Activated naive CD4-positive, alpha-beta T cell treated with anti-CD3 and anti-CD28 coated beads, Interleukin-2, amount 50 U/mL, for 16 hours (primary cell): ENCODE data around the gene ABLIM2.
A peak's percentile ranks its signal among the peaks of the same experiment; 100 is the strongest.
"Not testable (repeated sequence)": the region's sequence is repeated elsewhere in the genome, so short reads cannot be mapped to it uniquely, and the experiment has no call there.

ENCODE experiments used
- DNase-seq: peaks from one replicate; pipeline ENCODE4 v3.0.0-alpha.2; 2020

ABLIM2 gene

DNA sequence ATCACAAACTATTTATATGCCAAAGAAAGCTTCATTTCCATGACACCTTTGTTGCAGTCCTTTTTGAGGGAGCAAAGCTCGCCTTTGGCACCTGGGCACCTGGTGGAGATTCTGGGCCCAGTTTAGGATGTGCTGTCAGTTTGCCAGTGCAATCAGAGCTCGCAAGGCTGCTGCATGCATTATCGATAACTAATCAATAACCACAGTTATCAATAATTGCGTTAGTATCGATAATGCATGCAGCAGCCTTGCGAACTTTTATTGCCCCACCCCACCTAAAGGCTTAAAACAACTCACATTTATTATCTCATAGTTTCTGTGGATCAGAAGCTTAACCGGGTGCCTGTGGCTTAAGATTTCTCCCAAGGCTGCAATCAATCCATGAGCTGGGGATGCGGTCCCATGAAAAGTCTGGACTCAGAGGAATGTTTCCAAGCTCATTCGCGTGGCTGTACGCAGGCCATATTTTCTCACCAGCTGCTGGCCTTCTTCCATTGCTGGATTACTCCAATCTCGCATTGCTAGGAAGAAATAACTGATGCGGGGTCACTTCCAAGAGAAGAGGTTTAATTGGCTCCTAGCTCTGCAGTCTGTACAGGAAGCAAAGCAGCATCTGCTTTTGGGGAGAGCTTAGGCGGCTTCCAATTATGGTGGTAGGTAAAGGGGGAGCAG, 212.8 kb downstream of the ABLIM2 start:
- DNase-seq, result no peak

DNA sequence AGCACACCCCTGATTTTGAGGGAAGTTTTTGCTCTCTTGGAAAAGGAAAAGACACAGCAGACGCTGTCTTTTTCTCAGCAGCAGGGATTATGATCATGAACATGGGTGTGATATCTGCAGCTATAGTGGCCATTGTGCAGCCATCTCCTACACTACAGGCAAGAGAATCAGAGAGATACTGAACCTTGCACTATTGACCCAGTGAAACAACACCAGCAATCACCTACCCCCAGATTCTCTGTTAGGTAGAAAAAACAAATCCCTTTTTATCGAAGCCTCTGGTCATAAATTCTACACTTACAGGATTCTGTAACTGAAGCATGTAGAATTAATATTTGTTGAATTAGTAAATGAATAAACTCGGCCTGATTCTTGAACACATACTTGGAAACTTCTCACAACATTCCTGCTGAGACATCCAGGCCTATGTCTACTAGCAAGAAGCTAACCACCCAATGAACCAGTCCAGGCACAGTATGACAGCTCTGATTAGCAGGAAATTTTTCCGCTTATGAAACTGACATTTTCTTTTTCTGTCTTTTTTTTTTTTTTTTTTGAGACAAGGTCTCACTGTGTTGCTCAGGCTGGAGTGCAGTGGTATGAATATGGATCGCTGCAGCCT, 213.9 kb downstream of the ABLIM2 start:
- no peak for DNase-seq

DNA sequence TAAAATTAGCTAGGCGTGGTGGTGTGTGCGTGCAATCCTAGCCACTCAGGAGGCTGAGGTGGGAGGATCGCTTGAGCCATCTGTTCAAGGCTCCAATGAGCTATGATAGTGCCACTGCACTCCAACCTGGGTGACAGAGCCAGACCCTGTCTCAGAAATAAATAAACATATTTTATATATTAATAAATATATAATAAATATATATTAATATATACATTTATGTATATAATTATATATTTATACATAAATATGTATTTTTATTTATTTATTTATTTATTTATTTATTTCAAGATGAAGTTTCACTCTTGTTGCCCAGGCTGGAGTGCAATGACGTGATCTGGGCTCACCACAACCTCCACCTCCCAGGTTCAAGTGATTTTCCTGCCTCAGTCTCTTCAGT, 214.9 kb downstream of the ABLIM2 start:
- not testable (repeated sequence) for DNase-seq

DNA sequence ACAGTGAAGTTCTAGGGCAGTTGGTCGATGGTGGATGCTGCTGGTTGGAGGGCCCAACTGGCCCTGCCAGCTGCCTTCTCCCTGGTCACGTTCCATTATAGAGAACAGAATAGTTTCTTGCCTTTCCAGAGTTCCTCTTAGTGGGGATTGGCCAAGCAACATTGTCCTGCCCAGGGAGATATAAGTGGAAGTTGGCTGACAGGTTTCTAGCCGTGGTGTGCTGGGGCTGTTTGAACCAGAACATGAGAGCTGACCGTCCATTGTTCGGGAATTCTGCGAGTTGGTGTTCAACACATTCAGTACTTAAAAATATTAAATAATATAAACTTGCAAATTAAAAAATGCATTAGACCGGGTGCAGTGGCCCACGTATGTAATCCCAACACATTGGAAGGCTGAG, 215.4 kb downstream of the ABLIM2 start:
- no peak for DNase-seq

DNA sequence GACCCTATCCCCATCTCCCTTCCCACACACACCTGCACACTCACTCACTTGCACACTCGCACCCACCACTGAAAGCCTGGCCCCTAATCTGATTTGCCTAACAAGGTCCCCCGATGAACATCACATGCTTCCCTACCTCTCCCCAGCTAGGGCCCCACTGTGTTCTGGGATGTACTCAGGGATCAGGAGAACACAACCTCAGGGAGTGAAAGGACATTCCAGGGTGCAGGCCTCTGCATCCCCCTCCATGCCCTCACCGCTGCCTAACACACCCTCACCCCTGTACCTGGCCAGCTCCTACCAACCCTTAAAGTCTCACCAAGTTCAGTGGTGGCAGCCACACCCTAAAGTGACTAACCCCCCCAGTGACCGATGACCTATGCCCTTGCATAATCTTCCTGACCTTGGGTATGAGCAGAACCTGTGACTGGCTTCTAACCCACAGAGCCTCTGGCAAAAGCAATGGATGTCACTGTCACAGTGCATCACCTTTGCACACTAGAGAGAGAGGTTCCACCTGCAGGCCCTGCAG, 216.6 kb downstream of the ABLIM2 start:
- no peak for DNase-seq

DNA sequence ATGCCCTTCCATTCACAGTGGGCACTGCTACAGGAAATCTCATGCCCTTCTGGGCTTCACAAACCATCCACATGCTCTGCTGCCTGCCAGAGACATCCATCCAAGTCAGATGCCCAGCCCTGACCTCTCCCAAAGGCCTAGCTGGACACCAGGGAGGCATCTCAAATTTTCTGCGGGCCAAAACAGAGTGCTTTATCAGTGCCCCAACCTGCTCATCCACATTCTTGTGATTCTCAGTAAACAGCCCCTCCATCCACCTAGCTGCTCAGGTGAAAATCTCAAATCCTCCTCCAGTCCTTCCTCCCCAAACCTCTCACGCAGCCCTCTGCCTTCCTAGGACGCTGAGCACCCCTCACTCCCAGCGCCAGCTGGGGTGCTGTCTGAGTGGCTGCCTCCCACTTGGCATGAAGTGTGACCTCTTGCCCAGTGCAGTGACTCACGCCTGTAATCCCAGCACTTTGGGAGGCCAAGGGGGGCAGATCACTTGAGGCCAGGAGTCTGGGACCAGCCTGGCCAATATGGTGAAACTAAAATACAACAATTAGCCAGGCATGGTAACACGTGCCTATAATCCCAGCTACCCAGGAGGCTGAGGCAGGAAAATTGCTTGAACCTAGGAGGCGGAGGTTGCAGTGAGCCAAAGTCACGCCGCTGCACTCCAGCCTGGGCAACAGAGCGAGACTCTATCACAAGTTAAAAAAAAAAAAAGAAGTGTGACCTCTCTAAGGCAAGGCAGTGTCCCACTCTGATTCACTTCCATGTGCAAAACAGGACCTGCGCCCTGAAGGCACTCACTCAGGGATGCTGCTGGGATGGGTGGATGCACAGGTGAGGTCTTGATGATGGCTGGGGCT, 217.3 kb downstream of the ABLIM2 start:
- no peak for DNase-seq

DNA sequence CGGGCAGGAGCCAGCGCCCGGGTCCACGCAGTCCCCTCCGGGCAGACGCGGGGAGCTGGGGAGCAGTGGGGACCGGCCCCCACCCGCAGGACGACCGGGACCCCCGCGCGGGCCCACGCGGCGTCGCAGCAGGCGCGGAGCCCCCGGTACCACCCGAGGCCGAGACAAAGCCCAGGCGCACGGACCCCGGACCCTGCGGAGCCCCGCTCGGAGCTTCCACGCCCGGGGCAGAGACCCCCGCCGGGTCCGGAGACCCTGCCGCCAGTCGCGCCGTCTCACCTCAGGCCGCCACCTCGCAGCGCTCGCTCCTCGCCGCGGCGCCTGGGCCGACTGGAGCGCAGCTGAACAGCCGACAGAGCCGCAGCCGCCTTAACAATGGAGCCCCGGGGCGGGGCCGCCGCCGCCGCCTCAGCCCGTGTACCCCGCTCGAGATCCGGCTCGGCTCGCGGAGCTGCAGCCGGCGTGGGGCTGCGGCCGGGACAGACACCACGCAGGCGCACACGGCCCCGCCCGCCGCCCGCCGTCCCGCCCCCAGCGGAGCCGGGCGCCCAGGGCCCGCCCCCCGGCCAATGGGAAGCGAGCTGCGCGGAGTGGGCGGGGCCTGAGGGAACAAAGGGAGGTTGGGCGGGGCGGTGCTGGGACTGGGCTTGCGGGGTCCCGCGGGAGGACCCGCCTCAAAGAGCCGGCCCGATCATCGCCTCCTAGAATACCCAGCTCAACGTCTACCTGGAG, 219.1 kb downstream of the ABLIM2 start, which contains the start of gene AFAP1:
Gene AFAP1, minus strand, starts transcription at position 485 of the 732 bp plus-strand sequence. CDS start 67,783 bp downstream, outside the sequence.
- DNase-seq, result peak; percentile 89

DNA sequence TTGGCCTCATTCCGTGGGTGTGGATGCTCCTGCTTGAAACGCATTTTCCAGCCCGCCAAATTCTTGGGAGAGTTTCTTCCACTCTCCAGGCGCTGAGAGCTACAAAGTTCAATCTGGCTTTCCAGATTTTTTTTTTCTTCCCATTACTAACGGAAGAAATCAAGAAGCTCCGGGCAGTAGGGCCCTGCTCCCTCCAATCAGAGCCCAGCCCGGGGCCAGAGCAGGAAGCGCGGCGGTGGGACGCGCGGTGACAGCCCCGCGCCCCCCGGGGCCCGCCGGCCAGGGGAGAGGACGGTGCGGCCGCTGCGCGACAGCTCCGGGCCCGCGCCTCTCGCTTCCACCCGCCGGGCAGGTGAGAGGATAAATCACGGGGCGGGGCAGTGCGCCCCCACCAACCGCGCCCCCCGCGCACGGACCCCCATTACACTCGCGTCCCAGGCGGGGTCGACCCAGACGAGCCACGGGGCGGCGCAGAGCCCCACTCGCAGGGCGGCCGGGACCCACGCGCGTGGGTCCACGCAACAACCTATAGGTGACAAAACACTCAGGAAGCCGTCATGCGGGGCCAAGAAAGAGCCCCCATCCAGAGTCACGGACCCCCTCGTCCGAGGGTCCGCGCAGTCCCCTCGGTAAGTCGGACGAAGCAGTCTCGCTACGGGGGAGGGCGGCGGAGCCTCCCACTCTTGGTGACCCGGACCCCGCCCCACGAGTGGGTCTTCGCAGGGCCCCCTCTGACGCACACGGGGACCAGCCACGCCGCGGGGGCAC, 219.8 kb downstream of the ABLIM2 start:
- peak; percentile 19 for DNase-seq

DNA sequence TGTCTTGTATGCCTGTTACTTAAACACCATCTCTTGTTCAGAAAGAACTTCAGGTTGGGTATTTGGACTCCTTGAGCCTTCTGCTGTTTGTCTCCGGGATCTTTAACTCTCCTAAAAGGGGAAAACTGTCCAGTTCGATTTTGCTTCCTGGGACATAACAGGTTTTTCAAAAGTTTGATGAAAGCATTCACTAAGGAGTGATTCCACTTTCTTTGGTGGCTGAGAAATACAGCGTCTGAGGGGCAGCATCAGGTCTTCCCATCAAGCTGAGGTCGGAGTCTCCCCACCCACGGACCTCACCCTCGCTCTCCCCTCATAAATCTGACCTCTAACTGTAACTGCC, 220.4 kb downstream of the ABLIM2 start:
- DNase-seq, result no peak

DNA sequence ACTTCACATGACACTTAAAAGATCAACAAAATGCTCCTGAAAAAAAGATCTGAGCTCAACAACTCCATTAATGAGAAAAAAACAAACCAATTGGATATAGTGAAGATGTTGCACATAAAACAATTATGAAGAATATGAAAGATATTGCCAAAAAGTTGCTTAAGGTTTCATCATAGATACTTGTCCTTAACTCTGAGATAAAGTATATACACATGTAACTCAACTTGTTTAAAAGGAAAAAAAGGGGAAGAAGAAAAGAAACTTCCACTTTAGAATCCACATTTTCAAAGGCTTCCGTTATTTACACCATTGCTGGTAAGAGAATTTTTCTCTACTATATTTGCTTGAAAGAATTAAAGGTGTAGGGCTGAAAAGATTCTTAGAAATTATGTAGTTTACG, 221.6 kb downstream of the ABLIM2 start:
- DNase-seq, result no peak

DNA sequence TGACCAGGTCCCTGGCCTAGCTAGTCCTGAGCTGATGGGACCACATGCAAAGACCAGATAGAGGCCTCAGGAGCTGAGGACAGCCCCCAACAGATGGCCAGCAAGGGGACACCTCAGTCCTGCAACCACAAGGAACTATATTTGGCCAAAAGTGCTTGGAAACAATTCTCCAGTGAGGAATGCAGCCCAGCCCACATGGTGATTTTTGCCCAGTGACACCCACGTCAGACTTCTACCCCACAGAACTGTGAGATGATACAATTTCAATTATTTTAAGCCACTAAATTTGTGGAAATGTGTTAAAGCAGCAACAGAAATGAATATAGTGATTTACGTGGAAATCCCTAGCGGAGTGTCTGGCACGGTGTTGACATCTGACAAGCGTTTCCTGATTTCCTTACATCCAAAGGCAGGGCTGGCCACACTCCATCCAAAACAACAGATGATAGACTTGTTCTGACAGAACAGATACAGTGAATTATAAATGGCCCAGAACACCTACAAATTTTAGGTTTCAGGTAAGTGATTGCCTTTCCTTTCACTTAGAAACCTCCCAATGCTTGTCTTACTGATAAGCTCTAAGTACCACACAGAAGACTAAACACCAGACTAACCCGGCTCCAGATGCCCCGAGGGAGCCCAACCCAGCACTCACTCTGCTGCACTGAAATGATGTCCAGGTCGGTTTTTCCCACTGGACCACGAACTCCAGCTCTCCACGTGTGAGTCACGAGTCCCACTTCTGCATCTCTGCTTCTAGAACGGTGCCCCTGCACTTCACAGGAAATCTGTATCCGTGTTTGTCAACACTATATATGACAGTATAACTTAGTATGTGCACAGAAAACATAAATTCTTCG, 224.7 kb downstream of the ABLIM2 start:
- no peak for DNase-seq

DNA sequence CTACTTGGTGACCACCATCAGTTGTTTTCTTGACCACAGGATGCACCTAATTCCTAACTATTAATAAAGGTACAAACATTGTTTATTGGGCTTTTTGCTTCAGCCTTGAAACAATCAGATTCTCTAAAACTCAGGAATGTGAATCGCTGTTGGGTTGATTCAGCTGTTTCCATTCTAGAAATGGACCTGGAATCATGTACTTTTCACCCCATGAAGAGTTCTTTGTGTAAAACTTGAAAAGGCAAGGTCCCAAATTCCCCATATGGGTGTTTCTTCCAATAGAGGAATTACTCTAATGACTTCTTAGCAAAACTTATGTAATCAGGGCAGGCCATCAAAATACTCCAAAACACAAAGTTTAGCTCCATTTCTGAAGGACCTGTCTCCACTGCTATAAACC, 226.3 kb downstream of the ABLIM2 start:
- no peak for DNase-seq

DNA sequence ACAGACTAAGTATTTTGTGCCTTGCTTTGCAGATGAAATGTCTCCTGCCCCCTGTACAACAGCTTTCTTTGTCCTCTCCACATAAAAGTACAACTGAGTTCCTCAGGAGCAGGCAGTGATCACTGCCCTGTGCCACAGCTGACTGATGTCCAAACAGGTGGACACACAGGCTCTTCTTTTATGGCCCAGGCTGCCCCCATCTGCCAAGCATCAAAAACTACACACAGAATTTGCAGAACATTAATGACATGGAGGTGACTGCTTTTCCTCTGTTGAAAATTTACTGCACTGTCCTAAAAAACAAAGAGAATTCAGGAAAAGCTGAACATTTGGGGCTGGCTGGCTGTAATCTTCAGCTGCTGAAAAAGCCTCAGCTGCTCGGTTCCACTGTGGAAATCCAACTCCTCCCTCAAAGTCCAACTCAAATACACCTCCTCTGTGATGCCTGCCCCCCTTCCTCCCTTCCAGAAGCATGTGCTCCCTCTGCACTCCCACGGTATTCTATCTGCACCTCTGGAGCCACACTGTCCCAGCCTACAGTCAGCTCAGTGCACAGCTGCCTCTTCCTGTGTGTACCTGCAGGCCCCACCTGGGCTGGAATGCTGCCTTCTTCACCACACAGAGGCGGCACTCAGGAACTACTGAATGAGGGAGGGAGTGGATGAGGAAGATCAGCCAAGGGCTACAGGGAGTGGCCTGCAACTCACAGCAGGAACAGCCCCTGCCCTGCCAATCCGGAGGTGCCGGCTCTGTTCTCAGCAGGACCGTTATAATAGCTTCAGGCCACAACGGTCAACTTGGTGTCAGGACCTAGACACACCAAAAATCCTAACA, 229.3 kb downstream of the ABLIM2 start:
- no peak for DNase-seq

DNA sequence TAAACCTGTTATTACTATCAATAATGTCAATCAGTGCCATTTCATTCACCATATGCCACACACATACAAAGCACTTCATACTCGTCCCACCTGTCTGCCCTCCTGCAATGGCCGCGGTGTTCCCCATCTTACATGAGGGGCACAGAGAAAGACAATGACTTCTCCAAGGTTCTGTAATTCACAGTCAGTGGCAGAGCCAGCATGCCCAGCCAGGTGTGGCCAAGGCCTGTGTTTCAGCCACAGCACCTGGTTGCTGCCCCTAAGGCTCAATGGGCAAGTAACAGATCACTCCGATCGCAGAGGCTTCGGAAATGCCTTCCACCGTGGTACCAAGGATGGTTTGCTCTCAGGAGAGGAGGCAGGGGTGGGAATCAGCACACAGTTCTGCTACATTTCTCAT, 229.9 kb downstream of the ABLIM2 start:
- no peak for DNase-seq

DNA sequence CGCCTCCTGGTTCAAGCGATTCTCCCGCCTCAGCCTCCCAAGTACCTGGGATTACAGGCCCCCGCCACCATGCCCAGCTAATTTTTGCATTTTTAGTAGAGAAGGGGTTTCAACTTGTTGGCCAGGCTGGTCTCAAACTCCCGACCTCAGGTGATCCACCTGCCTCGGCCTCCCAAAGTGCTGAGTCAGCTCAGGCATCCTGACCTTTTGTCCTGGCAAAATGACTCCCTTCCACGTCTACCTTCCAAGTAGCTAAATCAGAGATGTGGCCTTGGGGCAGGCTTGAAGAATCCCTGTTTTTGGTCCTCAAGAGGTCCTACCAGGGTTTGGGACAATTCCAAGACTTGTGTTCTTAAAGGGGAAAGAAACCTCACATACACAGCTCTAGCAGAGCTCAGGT, 231.8 kb downstream of the ABLIM2 start:
- no peak for DNase-seq

DNA sequence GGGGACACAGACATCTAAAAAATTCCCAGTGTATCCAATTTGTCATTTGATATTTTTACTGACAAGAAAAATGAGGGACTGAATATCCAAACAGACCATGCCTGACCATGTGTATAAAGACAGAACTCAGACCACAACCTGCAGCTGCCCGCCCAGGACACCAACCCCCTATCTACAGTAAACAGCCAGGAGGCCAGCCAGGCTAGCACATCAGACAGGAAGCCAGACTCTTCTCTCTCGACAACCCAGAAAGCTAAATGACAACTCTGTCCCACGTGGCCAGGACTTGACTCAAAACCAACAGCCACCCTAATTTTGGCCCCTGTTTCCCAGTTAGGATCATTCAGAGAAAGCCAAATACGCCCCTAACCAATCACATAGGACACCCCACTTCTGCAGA, 234.0 kb downstream of the ABLIM2 start:
- no peak for DNase-seq

DNA sequence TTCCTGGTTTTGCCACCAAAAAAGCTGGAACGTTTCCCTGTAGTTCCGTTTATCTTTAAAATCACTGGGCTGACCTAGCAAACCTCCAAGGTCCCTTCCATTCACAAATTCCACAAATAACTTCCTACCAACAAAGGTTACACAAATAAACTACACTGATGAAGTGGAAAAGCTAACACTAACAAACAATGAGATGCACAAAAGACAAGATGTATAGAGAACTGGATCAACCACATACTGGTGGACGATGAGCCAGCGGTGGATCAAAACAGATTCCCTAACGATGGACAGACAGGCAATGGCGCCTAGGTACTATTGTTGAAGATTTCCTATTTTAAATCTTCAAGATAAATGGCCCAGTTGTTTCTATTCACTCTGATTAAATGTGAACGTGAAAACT, 234.4 kb downstream of the ABLIM2 start:
- no peak for DNase-seq

DNA sequence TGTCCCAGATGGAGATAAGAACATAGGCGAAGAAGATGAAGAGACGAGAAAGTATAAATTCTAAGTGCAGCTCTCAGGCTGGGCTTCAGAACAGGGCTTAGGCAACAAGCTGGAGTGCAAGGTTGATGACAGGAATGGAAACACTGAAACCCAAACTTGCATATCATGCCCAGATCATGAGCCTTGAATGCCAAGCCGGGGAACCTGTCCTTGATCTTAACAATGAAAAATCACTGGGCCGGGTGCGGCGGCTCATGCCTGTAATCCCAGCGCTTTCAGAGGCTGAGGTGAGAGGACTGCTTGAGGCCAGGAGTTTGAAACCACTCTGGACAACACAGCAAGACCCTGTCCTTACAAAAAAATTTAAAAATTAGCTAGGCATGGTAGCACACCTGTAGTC, 236.1 kb downstream of the ABLIM2 start:
- DNase-seq, result no peak

DNA sequence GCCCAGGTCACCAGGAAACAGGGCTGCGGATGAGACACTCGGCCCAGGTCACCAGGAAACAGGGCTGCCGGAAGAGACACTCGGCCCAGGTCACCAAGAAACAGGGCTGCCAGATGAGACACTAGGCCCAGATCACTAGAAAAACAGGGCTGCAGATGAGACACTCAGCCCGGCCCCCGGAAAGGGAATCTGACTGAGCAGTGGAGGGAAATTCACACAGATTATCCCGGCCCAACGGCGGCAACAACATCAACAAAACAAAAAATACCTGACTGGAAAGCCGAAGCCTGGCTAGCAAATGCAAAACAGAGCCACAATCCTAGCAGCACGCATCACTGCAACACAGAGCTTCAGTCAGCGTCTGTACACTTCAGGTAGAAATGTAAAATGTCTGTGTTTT, 239.6 kb downstream of the ABLIM2 start:
- DNase-seq, result no peak

DNA sequence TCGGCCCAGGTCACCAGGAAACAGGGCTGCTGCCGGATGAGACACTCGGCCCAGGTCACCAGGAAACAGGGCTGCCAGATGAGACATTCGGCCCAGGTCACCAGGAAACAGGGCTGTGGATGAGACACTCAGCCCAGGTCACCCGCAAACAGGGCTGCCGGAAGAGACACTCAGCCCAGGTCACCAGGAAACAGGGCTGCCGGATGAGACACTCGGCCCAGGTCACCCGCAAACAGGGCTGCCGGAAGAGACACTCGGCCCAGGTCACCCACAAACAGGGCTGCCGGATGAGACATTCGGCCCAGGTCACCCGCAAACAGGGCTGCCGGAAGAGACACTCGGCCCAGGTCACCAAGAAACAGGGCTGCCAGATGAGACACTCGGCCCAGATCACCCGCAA, 240.4 kb downstream of the ABLIM2 start:
- DNase-seq, result not testable (repeated sequence)
